NB4 (cell line): ENCODE data around the gene EIF3D.

ENCODE experiments used
- DNase-seq: peaks from one replicate; pipeline ENCODE4 v3.0.0; 2010; ENCODE audit warnings: low read depth
- H3K4me3 ChIP-seq: one replicate; pipeline ENCODE4 v1.5.1; 2011; ENCODE audit warnings: mild to moderate bottlenecking, low read depth, low read length, moderate library complexity
- CTCF ChIP-seq: IDR thresholded peaks from one replicate; pipeline ENCODE4 v1.5.1; 2012; ENCODE audit warnings: low read depth, low read length
- MYC ChIP-seq: IDR thresholded peaks from 2 replicates; pipeline ENCODE4 v1.6.1; 2011; ENCODE audit warnings: low read depth, low read length
- POLR2A ChIP-seq: IDR thresholded peaks from 2 replicates; pipeline ENCODE4 v1.6.1; 2011; ENCODE audit warnings: mild to moderate bottlenecking; ENCODE audit not compliant: insufficient read length; ENCODE audit errors: extremely low read depth
- TF ChIP-seq, protein P1 (sequence below): IDR thresholded peaks from 2 replicates; pipeline ENCODE4 v1.6.1; 2011; ENCODE audit warnings: low read depth, low read length

EIF3D gene

GRCh38 chr22:36480941-36481392, 48.0 kb downstream of the EIF3D start:
- TF ChIP-seq MYC (0 out of 2 replicates have a peak, but pooled peaks have one; percentile 3), POLR2A (no peak)
- TF ChIP-seq, protein P1, sequence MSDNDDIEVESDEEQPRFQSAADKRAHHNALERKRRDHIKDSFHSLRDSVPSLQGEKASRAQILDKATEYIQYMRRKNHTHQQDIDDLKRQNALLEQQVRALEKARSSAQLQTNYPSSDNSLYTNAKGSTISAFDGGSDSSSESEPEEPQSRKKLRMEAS: no peak
- no peak for DNase-seq
- H3K4me3 ChIP-seq: peak overlapping the region; percentile 98

DNA sequence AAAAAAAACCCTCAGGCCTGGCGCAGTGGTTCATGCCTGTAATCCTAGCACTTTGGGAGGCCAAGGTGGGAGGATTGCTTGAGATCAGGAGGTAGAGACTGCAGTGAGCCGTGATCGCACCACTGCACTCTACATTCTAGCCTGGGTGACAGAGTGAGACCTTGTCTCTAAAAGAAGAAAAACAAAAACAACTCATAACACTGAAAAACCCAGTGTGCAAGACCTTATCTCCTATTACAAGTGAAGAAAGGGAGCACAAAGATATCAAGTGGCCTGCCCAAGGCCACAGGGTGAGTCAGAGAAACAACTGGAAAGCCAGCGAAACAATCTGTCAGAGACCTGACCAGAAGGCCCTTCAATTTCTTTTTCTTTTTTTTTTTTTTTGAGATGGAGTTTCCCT, 50.0 kb downstream of the EIF3D start:
- TF ChIP-seq, protein P1: no peak
- TF ChIP-seq MYC (no peak), CTCF (no peak), POLR2A (no peak)
- no peak for DNase-seq

DNA sequence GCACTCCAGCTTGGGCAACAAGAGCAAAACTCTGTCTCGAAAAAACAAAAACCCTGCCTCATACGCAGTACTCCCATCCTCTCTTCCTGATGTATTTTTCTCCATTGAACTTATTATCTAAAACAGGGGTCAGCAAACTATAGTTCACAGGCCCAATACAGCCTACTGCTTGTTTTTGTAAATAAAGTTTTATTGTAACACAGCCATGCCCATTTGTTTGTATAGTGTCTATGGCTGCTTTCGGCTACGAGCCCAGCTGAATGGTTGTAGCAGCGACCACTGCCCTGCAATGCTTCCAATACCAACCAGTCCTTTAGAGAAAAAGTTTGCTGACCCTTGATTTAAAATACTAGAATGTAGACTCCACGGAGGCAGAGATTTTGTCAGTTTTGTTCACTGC, 53.6 kb downstream of the EIF3D start:
- H3K4me3 ChIP-seq: no peak overlapping the region
- DNase-seq: no peak
- TF ChIP-seq MYC: no peak

More for the DNA sequence above, 50.0 kb downstream of the EIF3D start:
- H3K4me3 ChIP-seq: no peak overlapping the region

GRCh38 chr22:36472689-36473088, 56.3 kb downstream of the EIF3D start:
- DNase-seq: no peak
- no peak overlapping the region for H3K4me3 ChIP-seq
- TF ChIP-seq CTCF (no peak), MYC (no peak), POLR2A (no peak)
- TF ChIP-seq, protein P1: no peak

DNA sequence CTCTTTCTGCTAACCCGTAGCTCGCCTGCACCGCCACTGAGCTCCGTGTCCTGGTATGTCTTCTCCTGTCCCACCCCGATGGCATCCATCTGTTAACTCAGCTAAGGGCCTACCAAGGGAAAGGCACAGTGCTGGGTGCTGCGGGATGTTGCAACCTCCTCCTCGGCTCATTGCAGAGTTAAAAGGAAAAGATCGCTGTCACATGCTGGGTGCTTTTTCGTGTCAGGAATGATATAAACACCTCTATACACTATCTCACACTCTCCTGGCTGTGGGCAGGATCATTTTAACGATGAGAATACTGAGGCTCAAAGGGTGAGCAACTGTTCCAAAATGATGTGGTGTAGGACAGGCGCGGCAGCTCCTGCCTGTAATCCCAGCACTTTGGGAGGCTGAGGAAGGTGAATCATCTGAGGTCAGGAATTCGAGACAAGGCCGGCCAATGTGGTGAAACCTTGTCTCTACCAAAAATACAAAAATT, 57.6 kb downstream of the EIF3D start:
- H3K4me3 ChIP-seq: no peak overlapping the region
- TF ChIP-seq POLR2A (no peak), CTCF (no peak), MYC (no peak)
- TF ChIP-seq, protein P1: no peak
- no peak for DNase-seq

DNA sequence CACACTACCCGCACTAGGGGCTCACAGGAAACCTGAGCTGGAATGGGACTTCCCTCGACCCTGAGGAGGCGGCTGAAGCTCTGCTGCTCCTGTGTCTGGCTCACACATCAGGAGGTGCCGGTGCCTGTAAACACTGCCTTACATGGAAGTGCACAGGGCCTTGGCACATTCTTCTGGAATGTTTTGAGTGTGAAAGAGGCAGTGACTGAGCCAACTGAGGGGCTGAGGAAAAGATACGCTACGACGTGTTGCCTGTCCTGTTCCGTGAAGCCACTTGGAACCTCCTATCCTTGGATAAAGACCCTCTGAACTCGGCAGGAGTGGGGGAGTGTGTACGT, 58.0 kb downstream of the EIF3D start:
- no peak for DNase-seq
- TF ChIP-seq MYC: no peak
- no peak for TF ChIP-seq POLR2A
- TF ChIP-seq, protein P1: no peak
- no peak for TF ChIP-seq CTCF
- no peak overlapping the region for H3K4me3 ChIP-seq

GRCh38 chr22:36470162-36470993, 58.6 kb downstream of the EIF3D start:
- peak; percentile 91 for DNase-seq
- TF ChIP-seq, protein P1: peak; percentile 32; the same call in 1 of the 2 replicates
- TF ChIP-seq CTCF: peak; percentile 96
- peak; percentile 45 for TF ChIP-seq MYC
- TF ChIP-seq POLR2A: no peak
- H3K4me3 ChIP-seq: no peak overlapping the region
